Stimulated activated CD8-positive, alpha-beta memory T cell treated with anti-CD3 and anti-CD28 coated beads, Interleukin-12 subunit alpha, Interleukin-12 subunit beta, amount 100 ng/mL, for 24 hours (primary cell): ENCODE measurements around the gene FOXN3.

Source experiments
- DNase-seq: peaks from one replicate; pipeline ENCODE4 v3.0.0-alpha.2; 2020; ENCODE audit errors: extremely low read depth

The FOXN3 gene

GRCh38 chr14:89417091-89417464, at the start of gene FOXN3:
Gene FOXN3 (minus strand): TSS chr14:89417233. CDS start chr14:89412476, 4,757 bp downstream.
- DNase-seq, result peak; percentile 69

GRCh38 chr14:89466484-89466883, 49.5 kb upstream of the FOXN3 start:
- peak; percentile 19 for DNase-seq

GRCh38 chr14:89465876-89466275, 48.8 kb upstream of the FOXN3 start:
- DNase-seq, result no peak

GRCh38 chr14:89461256-89461655, 44.2 kb upstream of the FOXN3 start:
- no peak for DNase-seq

- no peak for DNase-seq
These were observed 41.8 kb upstream of the FOXN3 start for GRCh38 chr14:89458713-89459420.

- no peak for DNase-seq
These were observed 40.0 kb upstream of the FOXN3 start for GRCh38 chr14:89457007-89457406.

GRCh38 chr14:89455412-89455811, 38.4 kb upstream of the FOXN3 start:
- no peak for DNase-seq

- no peak for DNase-seq
These were observed 38.0 kb upstream of the FOXN3 start for GRCh38 chr14:89454996-89455395.

- no peak for DNase-seq
These were observed 35.2 kb upstream of the FOXN3 start for GRCh38 chr14:89452281-89452680.

- no peak for DNase-seq
These were observed 34.2 kb upstream of the FOXN3 start for GRCh38 chr14:89451229-89451628.

- no peak for DNase-seq
These were observed 30.3 kb upstream of the FOXN3 start for GRCh38 chr14:89447182-89447944.

GRCh38 chr14:89445273-89445973, 28.4 kb upstream of the FOXN3 start:
- no peak for DNase-seq

GRCh38 chr14:89444516-89445125, 27.6 kb upstream of the FOXN3 start:
- no peak for DNase-seq

- DNase-seq, result no peak
These were observed 27.0 kb upstream of the FOXN3 start for GRCh38 chr14:89444044-89444443.

GRCh38 chr14:89443042-89443629, 26.1 kb upstream of the FOXN3 start:
- DNase-seq, result no peak

GRCh38 chr14:89442280-89442679, 25.2 kb upstream of the FOXN3 start:
- DNase-seq, result no peak

- no peak for DNase-seq
These were observed 24.2 kb upstream of the FOXN3 start for GRCh38 chr14:89440986-89441909.

GRCh38 chr14:89435892-89436656, 19.0 kb upstream of the FOXN3 start:
- no peak for DNase-seq

GRCh38 chr14:89435492-89435891, 18.5 kb upstream of the FOXN3 start:
- DNase-seq, result no peak

- DNase-seq, result no peak
These were observed 15.2 kb upstream of the FOXN3 start for GRCh38 chr14:89432226-89432625.
